ENCODE measurements around the gene KRT86.

DNA sequence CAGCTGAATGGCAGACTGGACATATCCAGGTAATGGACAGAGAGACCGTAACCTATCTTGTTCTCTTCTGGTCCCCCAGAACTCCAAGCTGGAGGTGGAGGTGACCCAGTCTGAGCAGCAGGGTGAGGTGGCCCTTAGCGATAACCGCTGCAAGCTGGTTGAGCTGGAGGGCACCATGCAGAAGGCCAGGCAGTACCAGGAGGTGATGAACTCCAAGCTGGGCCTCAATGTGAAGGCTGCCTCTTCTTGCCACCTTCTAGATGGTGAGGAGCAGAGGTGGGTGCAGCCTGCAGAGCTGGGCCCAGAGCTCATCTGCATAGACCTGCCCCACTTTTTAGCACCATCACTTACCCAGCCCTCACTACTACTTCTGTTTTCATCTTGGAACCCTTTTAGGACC, 7.2 kb upstream of the KRT86 start:
- TF ChIP-seq, protein P1, sequence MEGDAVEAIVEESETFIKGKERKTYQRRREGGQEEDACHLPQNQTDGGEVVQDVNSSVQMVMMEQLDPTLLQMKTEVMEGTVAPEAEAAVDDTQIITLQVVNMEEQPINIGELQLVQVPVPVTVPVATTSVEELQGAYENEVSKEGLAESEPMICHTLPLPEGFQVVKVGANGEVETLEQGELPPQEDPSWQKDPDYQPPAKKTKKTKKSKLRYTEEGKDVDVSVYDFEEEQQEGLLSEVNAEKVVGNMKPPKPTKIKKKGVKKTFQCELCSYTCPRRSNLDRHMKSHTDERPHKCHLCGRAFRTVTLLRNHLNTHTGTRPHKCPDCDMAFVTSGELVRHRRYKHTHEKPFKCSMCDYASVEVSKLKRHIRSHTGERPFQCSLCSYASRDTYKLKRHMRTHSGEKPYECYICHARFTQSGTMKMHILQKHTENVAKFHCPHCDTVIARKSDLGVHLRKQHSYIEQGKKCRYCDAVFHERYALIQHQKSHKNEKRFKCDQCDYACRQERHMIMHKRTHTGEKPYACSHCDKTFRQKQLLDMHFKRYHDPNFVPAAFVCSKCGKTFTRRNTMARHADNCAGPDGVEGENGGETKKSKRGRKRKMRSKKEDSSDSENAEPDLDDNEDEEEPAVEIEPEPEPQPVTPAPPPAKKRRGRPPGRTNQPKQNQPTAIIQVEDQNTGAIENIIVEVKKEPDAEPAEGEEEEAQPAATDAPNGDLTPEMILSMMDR (IDR thresholded peaks at IDR 0.05) = no peak
- no peak for TF ChIP-seq POLR2A (IDR thresholded peaks at IDR 0.05)
